Measurements from ENCODE around the gene SORCS2. TPM values are rescaled to one million over a fixed set of nuclear protein-coding genes. Genes with fewer than 3 reads are reported as not detected.

The SORCS2 gene
- total RNA-seq, 1 donor from 2014 or later, result 1.2 TPM

DNA sequence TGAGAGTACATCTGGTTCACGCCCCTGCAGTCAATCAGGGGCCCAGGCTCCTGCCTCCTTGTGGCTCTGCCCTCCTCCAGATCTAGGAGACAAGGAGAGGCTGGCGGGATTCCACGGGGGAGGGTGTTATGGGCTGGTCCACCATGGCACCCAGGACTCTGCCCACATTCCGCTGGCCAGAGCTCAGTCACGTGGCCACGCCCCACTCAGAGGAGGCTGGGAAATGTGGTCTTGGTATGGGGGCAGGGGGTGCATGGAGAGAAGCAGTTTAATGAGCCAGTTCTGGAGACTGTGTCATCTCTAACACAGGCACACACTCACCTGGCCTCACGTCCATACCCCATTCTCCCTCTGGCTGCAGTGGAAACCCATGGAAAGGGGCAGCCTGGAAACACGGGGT, 273.9 kb downstream of the SORCS2 start:
- no peak for ATAC-seq (ENCODE audit: poor library complexity)
- no peak for DNase-seq

DNA sequence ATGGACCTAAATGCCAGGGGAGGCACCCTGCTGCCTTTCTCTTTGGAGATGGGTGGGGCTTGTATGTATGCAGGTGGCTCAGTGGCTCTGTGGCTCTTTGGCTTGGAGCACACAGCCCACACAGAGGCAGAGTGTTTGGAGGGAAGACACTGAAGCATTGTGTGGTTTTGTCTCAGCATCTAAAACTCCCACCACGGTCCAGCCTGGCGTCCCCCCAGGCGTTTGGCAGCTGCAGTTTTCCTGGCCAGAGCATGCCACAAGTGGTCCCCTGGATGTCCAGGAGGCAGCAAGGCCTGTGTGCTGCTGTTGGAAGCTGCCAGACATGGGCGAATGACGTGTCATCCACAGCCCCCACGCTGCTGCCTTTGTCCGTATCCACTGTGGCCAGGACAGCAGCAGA, 274.6 kb downstream of the SORCS2 start:
- no peak for ATAC-seq (ENCODE audit: poor library complexity)
- no peak for DNase-seq
- intact Hi-C loops (cut with DNase I), result no loop called here

More for the DNA sequence above, 273.9 kb downstream of the SORCS2 start:
- intact Hi-C loops (cut with DNase I), result no loop called here

DNA sequence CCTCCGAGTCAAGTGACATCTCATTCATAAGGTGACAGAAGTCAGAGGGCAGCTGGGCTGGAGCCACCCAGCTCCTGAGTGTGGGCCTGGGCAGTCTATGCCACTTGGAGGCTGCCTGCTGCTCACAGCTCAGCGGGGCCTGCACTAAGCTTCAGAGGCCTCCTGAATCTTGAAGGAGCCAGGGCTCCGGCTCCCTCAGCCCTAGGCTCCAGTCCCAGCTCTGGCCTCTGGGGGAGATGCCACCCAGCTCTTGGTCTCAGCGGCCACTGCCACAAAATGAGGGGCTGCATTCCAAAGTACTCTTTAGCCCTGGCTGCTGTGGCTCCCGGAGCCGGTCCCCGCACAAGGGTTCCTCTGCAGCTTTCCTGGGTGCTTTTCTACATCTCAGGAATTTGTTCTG, 275.1 kb downstream of the SORCS2 start:
- intact Hi-C loops (cut with DNase I), result no loop called here
- DNase-seq (no peak), ATAC-seq (ENCODE audit: poor library complexity) (no peak)

DNA sequence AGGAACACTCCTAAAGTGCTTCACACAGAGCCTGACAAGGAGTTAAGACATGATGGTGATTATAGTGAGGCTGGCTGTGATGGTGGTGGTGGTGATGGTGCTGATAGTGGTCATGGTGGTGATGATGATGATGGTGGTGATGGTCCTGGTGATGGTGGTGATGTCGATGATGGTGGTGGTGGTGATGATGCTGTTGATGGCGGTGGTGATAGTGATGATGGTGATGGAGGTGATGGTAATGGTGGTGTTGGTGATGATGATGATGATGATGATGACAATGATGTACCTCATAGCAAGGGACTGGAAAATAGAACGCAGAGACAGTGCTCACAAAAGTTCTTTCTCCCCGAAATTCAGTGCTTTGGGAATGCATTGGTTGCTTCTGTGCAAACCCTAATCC, 276.7 kb downstream of the SORCS2 start:
- no peak for DNase-seq
- no peak for ATAC-seq (ENCODE audit: poor library complexity)
- intact Hi-C loops (cut with DNase I), result no loop called here

DNA sequence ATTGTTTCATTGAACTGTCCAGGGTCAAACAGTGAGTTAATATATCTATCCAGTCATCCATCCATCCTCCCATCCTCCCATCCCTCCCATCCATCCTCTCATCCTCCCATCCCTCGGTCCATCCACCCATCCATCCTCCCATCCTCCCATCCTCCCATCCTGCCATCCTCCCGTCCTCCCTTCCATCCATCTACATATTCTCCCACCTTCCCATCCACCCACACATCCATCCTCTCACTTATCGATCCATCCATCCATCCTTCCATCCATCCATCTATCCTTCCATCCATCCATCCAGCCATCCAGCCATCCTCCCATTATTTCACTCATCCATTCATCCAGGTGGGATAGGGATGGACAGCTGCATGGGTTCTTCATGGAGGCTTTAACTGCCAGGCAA, 277.8 kb downstream of the SORCS2 start:
- DNase-seq (no peak), ATAC-seq (ENCODE audit: poor library complexity) (no peak)
- intact Hi-C loops (cut with DNase I), result no loop called here

DNA sequence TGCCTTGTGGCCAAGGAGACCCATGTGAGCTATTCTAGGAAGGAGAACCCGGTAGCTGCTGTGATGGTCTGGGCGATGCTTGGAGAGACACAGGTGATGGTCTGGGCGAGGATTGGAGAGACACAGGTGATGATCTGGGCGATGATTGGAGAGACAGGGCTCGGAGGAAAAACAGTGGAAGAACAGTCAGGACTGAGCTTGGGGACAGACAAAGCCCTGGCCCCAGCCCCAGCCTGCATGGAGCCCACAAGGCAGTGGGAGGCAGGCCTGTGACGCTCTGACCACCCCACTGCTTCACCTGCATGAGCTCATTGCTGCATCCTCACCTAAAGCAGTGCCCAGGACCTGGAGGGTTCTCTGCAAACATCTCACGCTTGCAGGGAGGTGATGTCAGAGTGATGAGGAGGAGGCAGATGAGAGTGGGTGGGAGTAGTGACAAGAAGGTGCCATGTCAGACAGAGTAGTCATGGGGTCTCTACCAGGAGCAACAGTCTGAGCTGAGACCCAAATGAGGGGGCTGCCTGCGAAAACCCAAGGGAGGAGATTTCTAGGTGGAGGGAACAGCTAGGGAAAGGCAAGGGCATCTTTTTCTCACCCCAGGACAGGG, 278.3 kb downstream of the SORCS2 start:
- no peak for DNase-seq
- intact Hi-C loops (cut with DNase I), result no loop called here
- no peak for ATAC-seq (ENCODE audit: poor library complexity)

DNA sequence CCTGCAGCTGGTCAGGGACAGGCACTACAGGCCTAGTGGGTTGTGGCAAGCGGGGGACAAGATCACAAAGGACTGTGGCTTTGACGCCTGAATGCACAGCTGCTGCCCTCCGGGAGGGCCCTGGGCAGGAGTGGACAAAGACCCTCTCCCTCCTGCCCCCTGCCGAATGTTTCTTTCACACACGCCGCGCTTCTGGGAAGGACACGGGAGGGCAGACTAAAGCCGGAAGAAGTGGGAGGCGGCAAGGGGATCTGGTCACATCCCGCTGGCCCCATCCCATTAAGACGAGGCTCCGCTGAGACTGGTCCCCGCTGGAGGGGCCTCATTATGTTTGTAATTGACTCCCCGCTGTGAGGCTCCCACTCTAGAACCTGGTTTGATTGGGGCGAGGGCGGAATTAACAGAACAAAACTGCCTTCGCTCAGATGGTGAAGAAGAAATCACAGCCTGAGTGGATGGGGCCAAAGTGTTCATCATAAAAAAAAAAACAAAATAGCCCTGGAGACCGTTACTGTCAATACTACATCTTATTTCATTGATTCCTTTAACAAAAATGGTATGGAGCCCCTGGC, 280.2 kb downstream of the SORCS2 start:
- no peak for DNase-seq
- intact Hi-C loops (cut with DNase I), result no loop called here
- no peak for ATAC-seq (ENCODE audit: poor library complexity)

DNA sequence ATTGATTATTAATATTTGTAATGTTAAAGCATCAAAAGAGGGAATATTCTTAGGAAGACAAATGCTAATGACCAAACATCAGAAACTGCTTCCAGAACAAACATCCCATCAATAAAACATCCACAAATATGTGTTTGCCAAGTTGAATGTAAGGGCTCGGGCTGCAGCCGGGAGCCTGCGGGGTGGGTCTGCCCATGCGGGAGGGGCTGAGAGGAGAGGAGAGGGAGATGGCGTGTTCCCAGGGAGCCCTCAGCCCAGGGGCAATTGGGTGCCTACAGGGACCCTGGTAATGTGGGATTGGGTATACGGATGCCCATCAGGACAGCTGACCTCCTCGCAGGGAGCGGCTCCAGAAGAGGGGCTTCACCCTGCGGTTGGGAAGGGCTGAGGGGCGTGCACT, 280.7 kb downstream of the SORCS2 start:
- DNase-seq (no peak), ATAC-seq (ENCODE audit: poor library complexity) (no peak)
- intact Hi-C loops (cut with DNase I), result no loop called here

DNA sequence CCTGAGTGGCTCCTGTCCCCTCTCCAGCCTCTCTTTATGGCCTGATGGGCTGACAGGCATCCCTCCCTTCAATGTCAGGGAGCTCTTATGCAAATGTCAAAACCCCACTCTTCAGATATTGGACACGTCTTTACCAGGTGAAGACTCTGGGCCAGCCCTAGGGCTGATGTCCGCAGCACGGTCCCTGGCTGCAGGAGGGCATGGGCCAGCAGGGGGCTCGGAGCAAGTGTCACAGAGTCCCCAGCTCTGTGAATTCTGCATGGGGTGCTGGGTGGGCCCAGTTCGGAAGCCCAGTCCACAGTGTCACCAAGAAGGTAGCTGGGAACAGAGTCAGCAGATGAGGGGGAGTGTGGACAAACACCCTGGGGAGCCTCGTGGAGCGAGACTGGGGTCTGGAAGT, 282.0 kb downstream of the SORCS2 start:
- ATAC-seq (ENCODE audit: poor library complexity) (no peak), DNase-seq (no peak)
- intact Hi-C loops (cut with DNase I), result no loop called here

DNA sequence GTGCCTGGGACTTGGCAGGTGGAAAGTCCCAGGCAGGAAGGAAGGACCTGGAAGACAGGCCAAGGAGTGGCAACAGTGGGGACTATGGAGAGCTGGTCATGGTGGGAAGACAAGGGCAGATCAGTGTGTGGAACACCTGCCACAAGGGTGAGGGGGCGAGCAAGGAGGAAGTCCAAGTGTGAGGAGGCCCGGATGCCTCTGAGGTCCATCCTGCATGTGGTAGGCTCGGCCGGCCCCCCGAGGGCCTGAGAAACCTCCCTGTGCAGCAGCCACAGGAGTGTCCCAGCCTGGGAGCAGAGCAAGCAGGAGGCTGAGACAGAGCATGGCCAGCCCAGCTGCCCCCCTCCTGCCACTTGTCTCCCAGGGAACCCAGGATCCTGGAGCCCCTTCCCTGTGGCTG, 282.9 kb downstream of the SORCS2 start:
- intact Hi-C loops (cut with DNase I), result no loop called here
- DNase-seq (no peak), ATAC-seq (ENCODE audit: poor library complexity) (no peak)

DNA sequence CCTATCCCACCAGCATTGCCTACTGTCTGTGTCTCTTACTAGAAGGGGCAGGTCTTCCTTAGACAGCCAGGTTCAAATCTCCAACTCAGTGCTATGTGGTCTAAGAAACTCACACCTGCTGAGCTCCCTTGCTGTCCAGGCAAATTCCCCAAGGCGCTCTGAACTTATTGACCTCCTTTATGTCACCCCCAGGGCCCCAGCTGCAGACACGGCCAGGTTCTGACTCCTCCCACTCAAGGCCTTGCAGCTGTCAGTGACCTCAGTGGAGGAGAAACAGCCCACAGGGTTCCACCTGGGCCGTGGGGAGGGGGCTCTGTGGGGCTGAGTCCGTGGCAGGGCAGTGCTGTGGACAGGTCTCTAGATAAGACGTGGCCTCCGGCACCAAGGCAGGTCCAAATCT, 284.5 kb downstream of the SORCS2 start:
- intact Hi-C loops (cut with DNase I), result no loop called here
- DNase-seq, result no peak
- ATAC-seq (ENCODE audit: poor library complexity), result no peak

DNA sequence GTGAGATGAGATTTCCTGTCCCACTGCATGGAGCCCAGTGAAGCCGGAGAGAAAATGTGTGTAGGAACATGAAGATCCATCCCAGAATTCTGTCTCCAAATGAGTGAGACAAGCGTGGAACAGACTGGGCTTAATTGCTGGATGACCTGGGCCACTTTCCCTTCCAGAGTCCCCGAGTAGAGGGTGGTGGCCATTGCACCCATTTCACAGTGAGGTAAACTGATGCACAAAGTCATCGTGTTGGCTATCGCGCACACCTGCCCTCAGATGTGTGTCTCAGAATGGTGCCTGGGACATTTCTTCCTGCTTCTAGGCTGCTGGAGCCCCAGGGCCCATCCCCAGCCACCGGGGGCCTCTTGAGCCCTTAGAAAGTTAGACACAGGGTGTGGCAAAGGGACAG, 285.4 kb downstream of the SORCS2 start:
- intact Hi-C loops (cut with DNase I), result no loop called here
- DNase-seq, result no peak
- no peak for ATAC-seq (ENCODE audit: poor library complexity)

DNA sequence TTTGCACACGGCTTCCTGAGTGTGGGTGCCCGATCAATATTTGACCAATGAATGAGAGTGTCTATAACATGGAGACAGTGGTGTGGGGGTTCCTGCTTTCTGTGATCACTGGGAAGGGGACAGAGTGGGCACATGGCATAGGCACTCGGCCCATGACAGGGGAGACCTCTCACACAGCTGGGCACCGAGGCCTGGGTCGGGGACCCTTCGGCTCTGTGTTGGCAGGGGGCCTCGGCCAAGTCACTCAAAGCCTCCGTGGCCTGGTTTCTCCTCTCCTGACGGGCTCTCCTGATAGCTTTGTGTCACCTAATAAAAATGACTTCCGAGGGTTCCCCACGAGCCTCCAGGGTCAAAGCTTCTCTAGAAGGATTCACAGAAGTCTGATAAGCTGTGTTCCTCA, 286.3 kb downstream of the SORCS2 start:
- DNase-seq, result no peak
- ATAC-seq (ENCODE audit: poor library complexity), result no peak
- intact Hi-C loops (cut with DNase I), result no loop called here

DNA sequence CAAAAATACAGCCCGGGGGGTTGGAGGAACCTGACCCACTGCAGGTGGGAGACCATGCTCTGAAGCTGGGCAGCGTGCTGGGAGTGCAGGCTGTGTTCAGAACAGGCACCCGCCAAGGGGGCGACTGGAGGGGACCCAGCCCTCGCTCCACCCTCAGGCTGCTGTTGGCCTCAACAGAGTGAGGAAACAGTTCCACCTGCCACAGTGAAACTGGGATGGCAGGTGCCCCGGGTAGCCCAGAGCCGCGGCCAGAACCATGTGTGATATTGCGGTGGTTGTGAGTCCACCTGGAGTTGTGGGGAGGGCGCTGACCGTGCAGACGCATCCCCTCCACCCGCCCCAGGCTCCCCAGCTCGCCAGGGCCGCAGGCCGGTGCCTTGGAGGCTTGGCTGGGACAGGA, 288.1 kb downstream of the SORCS2 start:
- intact Hi-C loops (cut with DNase I), result no loop called here
- ATAC-seq (ENCODE audit: poor library complexity) (no peak), DNase-seq (no peak)

DNA sequence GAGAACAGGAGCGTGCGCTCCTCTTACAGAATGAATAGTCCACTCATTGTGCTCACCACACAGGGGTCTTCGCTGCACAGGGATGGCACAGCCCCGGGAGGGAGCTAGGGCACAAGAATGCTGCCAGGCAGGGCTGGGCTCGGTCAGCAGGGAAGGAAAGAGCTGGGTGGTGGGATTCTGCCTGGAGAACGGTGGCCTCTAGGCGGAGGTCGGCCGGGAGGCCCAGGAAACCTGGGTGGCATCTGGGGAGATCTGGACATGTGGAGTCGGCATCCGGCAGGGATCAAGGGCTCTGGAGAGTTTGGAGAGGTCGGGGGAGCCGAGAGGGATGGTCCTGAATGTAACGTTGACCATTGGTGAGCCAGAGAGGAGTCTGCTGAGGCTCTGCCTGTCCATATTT, 288.9 kb downstream of the SORCS2 start:
- DNase-seq (no peak), ATAC-seq (ENCODE audit: poor library complexity) (no peak)
- intact Hi-C loops (cut with DNase I), result no loop called here

DNA sequence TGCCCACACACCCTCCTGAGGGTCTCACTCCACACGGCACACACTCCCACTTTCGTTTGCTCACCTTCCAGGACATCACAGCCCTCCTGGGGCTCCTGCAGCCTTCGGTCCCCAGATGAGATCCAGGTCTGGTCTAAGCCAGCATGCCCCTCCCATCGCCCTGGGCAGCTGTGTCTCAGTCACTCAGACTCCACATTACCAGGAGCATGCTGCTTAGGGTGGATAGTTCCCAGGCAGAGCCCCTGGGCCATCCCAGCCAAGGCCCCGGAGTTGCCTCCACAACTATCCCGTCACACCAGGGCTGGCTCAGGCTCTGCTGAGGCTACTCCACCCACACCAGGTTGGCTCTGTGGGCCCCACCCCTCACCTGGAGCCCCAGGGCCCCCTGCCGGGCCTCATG, 292.8 kb downstream of the SORCS2 start:
- no peak for ATAC-seq (ENCODE audit: poor library complexity)
- intact Hi-C loops (cut with DNase I), result no loop called here

DNA sequence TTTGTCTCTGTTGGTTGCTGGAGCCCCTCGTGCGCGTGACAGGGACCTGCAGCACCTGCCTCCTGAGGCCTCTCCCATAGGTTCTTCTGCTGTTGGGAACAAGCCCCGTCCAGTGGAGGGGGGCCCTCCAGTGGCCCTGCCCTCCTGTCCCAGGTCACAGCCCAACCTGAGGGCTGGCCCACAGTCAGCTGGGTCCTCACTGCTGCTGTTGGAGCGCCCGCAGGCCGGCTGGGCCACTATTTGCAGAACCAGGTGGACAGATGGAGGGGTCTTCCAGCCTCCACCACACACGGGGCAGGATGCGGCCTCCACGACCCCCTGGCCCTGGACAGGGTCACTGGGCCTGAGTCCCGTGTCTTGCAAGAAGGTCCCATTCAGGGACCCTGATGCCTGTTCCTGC, 293.8 kb downstream of the SORCS2 start:
- DNase-seq (no peak), ATAC-seq (ENCODE audit: poor library complexity) (no peak)
- intact Hi-C loops (cut with DNase I), result no loop called here

More for the DNA sequence above, 292.8 kb downstream of the SORCS2 start:
- no peak for DNase-seq

DNA sequence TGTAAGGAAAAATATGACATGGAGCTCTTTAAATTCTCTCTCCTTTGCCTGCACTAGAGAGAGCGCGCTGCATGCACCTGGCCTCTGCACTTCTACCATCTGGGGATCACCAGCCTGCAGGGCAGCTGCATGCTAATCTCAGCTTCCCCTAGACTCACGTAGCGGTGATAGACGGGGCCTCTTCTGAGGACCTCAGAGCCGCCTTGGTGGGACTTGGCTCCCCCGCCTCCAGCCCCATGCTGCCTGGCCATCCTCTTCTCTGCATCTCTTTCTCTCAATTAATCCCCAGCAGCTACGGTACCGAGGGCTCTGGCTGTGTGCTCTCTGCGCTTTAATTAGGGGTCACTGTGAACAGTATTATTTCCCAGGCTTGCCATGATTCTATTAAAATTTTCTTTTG, 295.2 kb downstream of the SORCS2 start:
- intact Hi-C loops (cut with DNase I), result no loop called here
- DNase-seq, result no peak
- no peak for ATAC-seq (ENCODE audit: poor library complexity)

DNA sequence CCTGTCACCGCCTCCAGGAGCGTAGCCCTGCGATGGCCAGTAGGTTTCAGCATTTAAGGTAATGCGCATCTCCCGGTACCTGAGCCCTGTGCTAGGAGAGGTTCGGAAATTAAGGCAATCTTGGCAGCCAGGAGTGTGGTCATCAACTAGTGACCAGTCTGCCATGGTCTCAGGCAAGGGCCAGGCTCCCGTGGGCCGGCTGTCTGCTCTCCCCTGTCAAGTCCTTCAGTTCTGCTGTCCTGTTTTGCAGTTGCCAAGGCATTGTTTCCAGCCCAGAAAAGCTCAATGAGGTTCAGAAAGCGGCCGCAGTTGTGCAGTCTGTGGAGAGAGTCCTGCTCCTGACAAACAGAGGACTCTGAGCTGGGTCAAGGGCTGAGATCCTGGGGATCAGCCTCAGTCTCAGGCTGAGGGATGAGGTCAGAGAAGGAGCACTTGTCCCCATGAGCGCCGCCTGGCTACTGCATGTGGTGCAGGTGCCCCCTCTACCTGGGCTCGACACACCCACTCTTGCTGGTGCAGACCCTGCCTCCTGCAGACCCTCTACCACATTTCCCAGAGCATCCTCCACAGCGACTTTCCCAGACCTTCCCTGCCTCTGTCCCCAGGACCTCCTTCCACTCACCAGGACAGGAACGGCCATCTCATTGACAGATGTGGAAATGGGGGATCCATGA, 295.8 kb downstream of the SORCS2 start:
- ATAC-seq (ENCODE audit: poor library complexity) (no peak), DNase-seq (no peak)
- intact Hi-C loops (cut with DNase I), result no loop called here

DNA sequence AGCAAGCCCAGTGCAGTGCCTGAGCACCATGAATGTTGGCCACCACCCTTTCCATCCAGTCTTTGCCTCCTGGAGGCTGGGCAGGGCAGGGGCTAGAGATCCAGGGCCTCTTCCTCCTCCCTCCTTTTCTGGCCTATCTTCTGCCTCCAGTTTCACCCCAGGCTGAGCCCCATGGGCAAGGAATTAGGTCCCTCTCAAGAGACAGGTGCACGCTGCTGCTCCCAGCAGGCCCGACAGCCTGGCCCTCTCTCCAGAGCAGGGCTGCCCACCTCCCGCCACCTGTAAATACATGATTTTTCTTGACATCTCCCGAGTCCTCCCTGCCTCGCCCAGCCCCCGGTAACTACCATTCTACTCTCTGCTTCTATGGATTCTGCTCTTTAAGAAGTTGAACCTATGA, 299.6 kb downstream of the SORCS2 start:
- DNase-seq, result no peak
- no peak for ATAC-seq (ENCODE audit: poor library complexity)
- intact Hi-C loops (cut with DNase I), result no loop called here

Data from Right ventricle myocardium superior (tissue), 1 donor.